H1 (cell line): Measurements from ENCODE around the gene USB1. TPM values are rescaled to one million over a fixed set of nuclear protein-coding genes. Genes with fewer than 3 reads are reported as not detected.

ENCODE experiments used
- CEBPB ChIP-seq: IDR thresholded peaks from 2 replicates; pipeline ENCODE4 v1.6.1; 2012; ENCODE audit warnings: low read depth, low read length
- CTBP2 ChIP-seq: IDR thresholded peaks from 2 replicates; pipeline ENCODE4 v1.7.0; 2011; ENCODE audit warnings: borderline replicate concordance, mild to moderate bottlenecking, moderate library complexity, mixed read lengths, low read length; ENCODE audit not compliant: insufficient read depth, insufficient read length
- GTF2F1 ChIP-seq: IDR thresholded peaks from 2 replicates; pipeline ENCODE4 v1.6.1; 2012; ENCODE audit warnings: low read depth, low read length, improper control_type of control experiment, borderline replicate concordance
- KDM1A ChIP-seq: fragments of 200-600, 300-600 bp; sonication (generic); IDR thresholded peaks from 2 replicates; pipeline ENCODE4 v1.7.1; 2016; ENCODE audit warnings: mild to moderate bottlenecking, low read length, borderline replicate concordance
- PHF8 ChIP-seq: fragments of 200-600 bp; sonication (generic); conservative IDR thresholded peaks from 2 replicates; pipeline ENCODE4 v1.7.1; 2012; ENCODE audit warnings: low read depth, mild to moderate bottlenecking, inconsistent platforms, low read length, moderate library complexity
- RAD21 ChIP-seq, 2 experiments: IDR thresholded peaks in 1 of 2; conservative IDR thresholded peaks in 1 of 2; 2 replicates each; pipeline ENCODE4 v1.6.1; 2011; ENCODE audit warnings: low read depth in 2 of 2, low read length in 2 of 2, improper control_type of control experiment in 1 of 2, inconsistent platforms in 1 of 2, mild to moderate bottlenecking in 1 of 2, moderate library complexity in 1 of 2
- RBBP5 ChIP-seq: IDR thresholded peaks from 2 replicates; pipeline ENCODE4 v1.7.1; 2012; ENCODE audit warnings: low read depth, mild to moderate bottlenecking, inconsistent platforms, low read length, moderate library complexity, borderline replicate concordance
- RXRA ChIP-seq: IDR thresholded peaks from 2 replicates; pipeline ENCODE4 v1.6.1; 2011; ENCODE audit warnings: low read depth, mild to moderate bottlenecking, low read length, moderate library complexity; ENCODE audit not compliant: insufficient read depth
- SUZ12 ChIP-seq: fragments of 200-600 bp; sonication (generic); IDR thresholded peaks from 2 replicates; pipeline ENCODE4 v1.6.1; 2012; ENCODE audit warnings: mild to moderate bottlenecking, inconsistent platforms, low read length, moderate library complexity, mixed read lengths
- TAF1 ChIP-seq: IDR thresholded peaks from 2 replicates; pipeline ENCODE4 v1.6.1; 2011; ENCODE audit warnings: mild to moderate bottlenecking, low read depth, low read length
- TEAD4 ChIP-seq: IDR thresholded peaks from 2 replicates; pipeline ENCODE4 v1.6.1; 2012; ENCODE audit warnings: low read depth, low read length, inconsistent platforms, mixed read lengths
- polyA plus RNA-seq, 7 experiments: library from polyadenylated mRNA; depleted of rRNA in 3 of 7; stranded (reverse) in 5 of 7; unstranded in 2 of 7; fragments of >200 nt in 5 of 7; fragments of 200-250 nt in 2 of 7; gene quantifications; 1 replicate in 5 of 7; 2 replicates in 1 of 7; 4 replicates in 1 of 7; pipeline versions ENCODE4 v1.2.1 to v1.2.3, GENCODE V29; 2011 to 2013; ENCODE audit warnings: missing spikeins in 2 of 7, mixed read lengths in 2 of 7
- total RNA-seq: library from RNA; stranded (reverse); fragmentation: NEBNext Ultra II Directional; extraction: Animal tissue kit (Norgen Biotek cat#: 25700); gene quantifications from 2 replicates; pipeline ENCODE4 v1.2.1, GENCODE V29; 2021
- TF ChIP-seq, protein P1 (sequence below): IDR thresholded peaks from 2 replicates; pipeline ENCODE4 v1.6.1; 2012; ENCODE audit warnings: inconsistent platforms
- TF ChIP-seq, protein P2 (sequence below): IDR thresholded peaks from 2 replicates; pipeline ENCODE4 v1.6.1; 2011; ENCODE audit warnings: low read depth, mild to moderate bottlenecking, low read length; ENCODE audit not compliant: insufficient read depth
- TF ChIP-seq, protein P3 (sequence below): IDR thresholded peaks from 2 replicates; pipeline ENCODE4 v1.6.1; 2012; ENCODE audit warnings: inconsistent platforms

USB1 gene
- total and polyA plus RNA-seq, 2 of the 8 experiments (the other 6 are each of a cell fraction or from before 2014, with no cell fraction given) = 65.4 to 75.9 TPM

DNA sequence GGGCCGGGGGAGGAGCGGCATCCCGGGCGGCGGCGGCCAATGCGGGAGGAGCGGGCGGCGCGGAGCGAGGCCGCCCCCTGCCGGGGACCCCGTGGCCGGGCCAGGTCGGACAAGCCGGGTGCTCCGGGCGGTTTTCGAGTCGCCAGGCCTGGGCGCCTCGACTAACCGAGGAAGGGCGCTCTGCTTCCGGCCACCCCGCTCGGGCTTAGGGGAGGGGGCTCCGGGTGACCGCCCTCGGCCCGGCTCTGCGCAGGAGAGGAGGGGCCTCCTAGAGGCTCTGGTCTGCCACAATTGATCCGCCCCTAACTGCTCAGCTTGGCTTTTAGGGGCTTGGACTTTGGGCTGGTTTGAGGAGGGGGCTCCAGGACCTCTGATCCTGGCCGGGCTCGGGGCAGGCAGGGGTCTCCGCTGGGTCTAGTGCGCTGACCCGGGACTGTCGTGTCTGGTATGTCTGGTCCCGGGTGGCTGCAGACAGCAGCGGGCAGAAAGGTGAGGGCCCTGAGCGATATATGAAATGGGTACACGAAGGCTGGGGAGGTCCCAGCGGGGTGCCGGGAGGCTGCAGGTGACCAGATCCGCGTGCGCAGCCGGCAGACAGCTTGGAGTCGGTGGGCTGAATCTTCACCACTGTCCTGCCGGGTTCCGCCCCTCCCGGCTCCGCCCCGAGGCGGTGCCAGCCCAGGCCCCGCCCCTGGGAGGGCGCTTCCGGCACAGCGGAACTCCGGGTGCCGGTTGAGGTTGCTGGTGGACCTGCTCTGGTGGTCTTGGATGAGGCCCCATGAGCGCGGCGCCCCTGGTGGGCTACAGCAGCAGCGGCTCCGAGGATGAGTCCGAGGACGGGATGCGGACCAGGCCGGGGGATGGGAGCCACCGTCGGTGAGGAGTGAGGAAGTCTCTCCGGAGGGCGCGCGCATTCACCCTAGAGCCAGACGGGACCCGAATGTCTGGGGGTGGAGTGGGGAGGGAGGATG is at the start of gene USB1 (continued):
- peak; percentile 63 for TF ChIP-seq PHF8
- no peak for TF ChIP-seq GTF2F1
- 0 out of 2 replicates have a peak, but pooled peaks have one; percentile 16 for TF ChIP-seq RBBP5
- TF ChIP-seq TAF1 = peak; percentile 58; the same call in 1 of the 2 replicates
- TF ChIP-seq CTBP2 = peak; percentile 31
- TF ChIP-seq TEAD4 = no peak
- no peak for TF ChIP-seq RXRA
- TF ChIP-seq, protein P1, sequence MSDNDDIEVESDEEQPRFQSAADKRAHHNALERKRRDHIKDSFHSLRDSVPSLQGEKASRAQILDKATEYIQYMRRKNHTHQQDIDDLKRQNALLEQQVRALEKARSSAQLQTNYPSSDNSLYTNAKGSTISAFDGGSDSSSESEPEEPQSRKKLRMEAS = peak; percentile 48
- TF ChIP-seq SUZ12 = no peak
- peak; percentile 32; the same call in 1 of the 2 replicates for TF ChIP-seq KDM1A
- peak; percentile 49 to 66 for TF ChIP-seq RAD21 (IDR thresholded peaks at IDR 0.05 in 1 of 2, conservative IDR thresholded peaks at IDR 0.05 in 1 of 2; ENCODE audit: low read depth in 2 of 2, low read length in 2 of 2)
- TF ChIP-seq CEBPB = no peak
- TF ChIP-seq, protein P2, sequence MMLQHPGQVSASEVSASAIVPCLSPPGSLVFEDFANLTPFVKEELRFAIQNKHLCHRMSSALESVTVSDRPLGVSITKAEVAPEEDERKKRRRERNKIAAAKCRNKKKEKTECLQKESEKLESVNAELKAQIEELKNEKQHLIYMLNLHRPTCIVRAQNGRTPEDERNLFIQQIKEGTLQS = no peak
- TF ChIP-seq, protein P3, sequence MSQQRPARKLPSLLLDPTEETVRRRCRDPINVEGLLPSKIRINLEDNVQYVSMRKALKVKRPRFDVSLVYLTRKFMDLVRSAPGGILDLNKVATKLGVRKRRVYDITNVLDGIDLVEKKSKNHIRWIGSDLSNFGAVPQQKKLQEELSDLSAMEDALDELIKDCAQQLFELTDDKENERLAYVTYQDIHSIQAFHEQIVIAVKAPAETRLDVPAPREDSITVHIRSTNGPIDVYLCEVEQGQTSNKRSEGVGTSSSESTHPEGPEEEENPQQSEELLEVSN = no peak
